SKM-1 (cell line): Measurements from ENCODE around the gene SNX18.

Experiments used
- DNase-seq: peaks from one replicate; lab custom pipeline; 2025; ENCODE audit not compliant: unreplicated experiment; lab: John Stamatoyannopoulos, UW

The SNX18 gene

GRCh38 chr5:54577937-54578653, 60.5 kb downstream of the SNX18 start:
- no peak for DNase-seq

GRCh38 chr5:54579591-54580295, 62.2 kb downstream of the SNX18 start:
- no peak for DNase-seq

- no peak for DNase-seq
Observed at GRCh38 chr5:54580997-54581811, 63.6 kb downstream of the SNX18 start.

- no peak for DNase-seq
Observed at GRCh38 chr5:54581831-54582548, 64.4 kb downstream of the SNX18 start.

- no peak for DNase-seq
Observed at GRCh38 chr5:54586336-54586735, 68.8 kb downstream of the SNX18 start.

GRCh38 chr5:54589786-54590185, 72.2 kb downstream of the SNX18 start:
- DNase-seq = no peak

GRCh38 chr5:54590824-54591223, 73.3 kb downstream of the SNX18 start:
- peak; percentile 88 for DNase-seq

- no peak for DNase-seq
Observed at GRCh38 chr5:54593779-54594178, 76.2 kb downstream of the SNX18 start.

- no peak for DNase-seq
Observed at GRCh38 chr5:54594181-54594580, 76.6 kb downstream of the SNX18 start.

- no peak for DNase-seq
Observed at GRCh38 chr5:54595721-54596120, 78.2 kb downstream of the SNX18 start.
